Activated CD8-positive, alpha-beta memory T cell treated with anti-CD3 and anti-CD28 coated beads for 4 hours (primary cell): ENCODE measurements around the gene PRKCH.
"Not testable (repeated sequence)": the region's sequence is repeated elsewhere in the genome, so short reads cannot be mapped to it uniquely, and the experiment has no call there.

Source experiments
- DNase-seq, 2 donors: peaks; one replicate each; pipeline ENCODE4 v3.0.0-alpha.2; 2020; ENCODE audit warnings: low read depth in 2 of 2

Gene PRKCH

GRCh38 chr14:61308198-61308597 is 13.2 kb upstream of the PRKCH start:
- DNase-seq, result no peak

GRCh38 chr14:61308701-61309100 is 12.7 kb upstream of the PRKCH start:
- not testable (repeated sequence) for DNase-seq

- no peak for DNase-seq
Observed at GRCh38 chr14:61315313-61315712, 6.1 kb upstream of the PRKCH start.

GRCh38 chr14:61319086-61319485 is 2.3 kb upstream of the PRKCH start:
- DNase-seq, result no peak

- no peak for DNase-seq
Observed at GRCh38 chr14:61319706-61320105, 1.7 kb upstream of the PRKCH start.

GRCh38 chr14:61320170-61320569 is 1.2 kb upstream of the PRKCH start:
- DNase-seq, result not testable (repeated sequence)

- no peak for DNase-seq
Observed at GRCh38 chr14:61320806-61321384, 484 bp upstream of the PRKCH start.

- no peak for DNase-seq
Observed at GRCh38 chr14:61322011-61322798, 826 bp downstream of the PRKCH start.

GRCh38 chr14:61322799-61323290 is 1.5 kb downstream of the PRKCH start:
- no peak for DNase-seq

GRCh38 chr14:61323970-61324369 is 2.6 kb downstream of the PRKCH start:
- DNase-seq, result no peak

- DNase-seq, result no peak
Observed at GRCh38 chr14:61325166-61325565, 3.8 kb downstream of the PRKCH start.

- DNase-seq, result no peak
Observed at GRCh38 chr14:61326146-61326545, 4.8 kb downstream of the PRKCH start.

GRCh38 chr14:61326847-61327246 is 5.5 kb downstream of the PRKCH start:
- DNase-seq, result no peak

- no peak for DNase-seq
Observed at GRCh38 chr14:61328626-61329262, 7.4 kb downstream of the PRKCH start.

- DNase-seq, result no peak
Observed at GRCh38 chr14:61329478-61330051, 8.2 kb downstream of the PRKCH start.

- DNase-seq, result no peak
Observed at GRCh38 chr14:61330511-61330910, 9.1 kb downstream of the PRKCH start.

- no peak for DNase-seq
Observed at GRCh38 chr14:61331992-61332657, 10.7 kb downstream of the PRKCH start.

- no peak for DNase-seq
Observed at GRCh38 chr14:61332658-61333029, 11.3 kb downstream of the PRKCH start.

- DNase-seq, result no peak
Observed at GRCh38 chr14:61333087-61333486, 11.7 kb downstream of the PRKCH start.

GRCh38 chr14:61334197-61334701 is 12.9 kb downstream of the PRKCH start:
- no peak for DNase-seq

- DNase-seq, result no peak
Observed at GRCh38 chr14:61335049-61335448, 13.7 kb downstream of the PRKCH start.
